ENCODE data around the gene PDK1.

DNA sequence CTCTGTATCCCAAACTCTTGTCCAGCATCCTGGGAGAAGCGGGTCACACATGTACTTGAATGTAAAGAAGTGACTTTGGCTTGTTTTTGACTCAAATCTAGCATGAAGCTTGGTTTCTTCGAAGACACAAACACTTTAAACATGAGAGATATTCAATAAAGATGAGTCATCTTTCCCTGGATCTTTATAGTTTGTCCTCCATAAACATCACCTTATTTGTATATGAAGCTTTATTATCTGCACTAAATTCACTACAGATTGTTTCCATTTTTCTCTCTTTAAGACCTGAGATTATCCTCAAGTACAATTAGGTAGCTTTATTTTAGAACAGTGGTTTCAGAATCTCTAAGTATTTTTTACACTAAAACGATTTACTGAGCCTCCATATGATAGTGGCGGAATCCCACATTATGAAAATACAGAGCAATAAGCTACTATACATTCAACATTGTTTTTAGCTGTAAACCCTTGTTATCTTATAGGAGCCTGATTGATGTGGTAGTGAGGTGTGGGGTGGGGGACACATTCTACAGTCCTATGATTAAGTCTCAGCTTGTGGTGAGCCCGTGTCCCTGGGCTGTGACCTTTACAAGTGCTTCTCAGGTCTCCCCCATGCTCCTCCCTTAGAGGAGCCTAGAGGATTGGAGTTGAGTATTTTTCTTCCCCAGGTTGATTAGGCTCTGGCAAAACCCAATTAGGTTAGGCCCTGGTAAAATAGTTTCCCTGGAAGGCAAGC, 100.1 kb downstream of the PDK1 start:
- TF ChIP-seq, protein P1, sequence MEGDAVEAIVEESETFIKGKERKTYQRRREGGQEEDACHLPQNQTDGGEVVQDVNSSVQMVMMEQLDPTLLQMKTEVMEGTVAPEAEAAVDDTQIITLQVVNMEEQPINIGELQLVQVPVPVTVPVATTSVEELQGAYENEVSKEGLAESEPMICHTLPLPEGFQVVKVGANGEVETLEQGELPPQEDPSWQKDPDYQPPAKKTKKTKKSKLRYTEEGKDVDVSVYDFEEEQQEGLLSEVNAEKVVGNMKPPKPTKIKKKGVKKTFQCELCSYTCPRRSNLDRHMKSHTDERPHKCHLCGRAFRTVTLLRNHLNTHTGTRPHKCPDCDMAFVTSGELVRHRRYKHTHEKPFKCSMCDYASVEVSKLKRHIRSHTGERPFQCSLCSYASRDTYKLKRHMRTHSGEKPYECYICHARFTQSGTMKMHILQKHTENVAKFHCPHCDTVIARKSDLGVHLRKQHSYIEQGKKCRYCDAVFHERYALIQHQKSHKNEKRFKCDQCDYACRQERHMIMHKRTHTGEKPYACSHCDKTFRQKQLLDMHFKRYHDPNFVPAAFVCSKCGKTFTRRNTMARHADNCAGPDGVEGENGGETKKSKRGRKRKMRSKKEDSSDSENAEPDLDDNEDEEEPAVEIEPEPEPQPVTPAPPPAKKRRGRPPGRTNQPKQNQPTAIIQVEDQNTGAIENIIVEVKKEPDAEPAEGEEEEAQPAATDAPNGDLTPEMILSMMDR (conservative IDR thresholded peaks at IDR 0.05; ENCODE audit: low read depth, low read length) = no peak
- TF ChIP-seq EZH2 (IDR thresholded peaks at IDR 0.05; ENCODE audit: borderline replicate concordance, low read depth, low read length, poor library complexity, severe bottlenecking) = no peak

Measured in A673 (cell line).